H9 (cell line): ENCODE measurements around the gene IP6K3. TPM values are rescaled to one million over a fixed set of nuclear protein-coding genes. Genes with fewer than 3 reads are reported as not detected.

Source experiments
- DNase-seq: peaks from one replicate; pipeline ENCODE4 v3.0.0-alpha.2; 2017
- H2AFZ ChIP-seq: one replicate; pipeline ENCODE4 v1.6.1; 2013; ENCODE audit warnings: mild to moderate bottlenecking, low read length, control low read depth, moderate library complexity
- H2AK5ac ChIP-seq: 2 replicates; pipeline ENCODE4 v1.6.1; 2013; ENCODE audit warnings: low read length, control low read depth, mixed read lengths; ENCODE audit not compliant: insufficient read length
- H2BK120ac ChIP-seq: one replicate; pipeline ENCODE4 v1.6.1; 2013; ENCODE audit warnings: low read depth, mild to moderate bottlenecking, low read length, control low read depth, inconsistent platforms; ENCODE audit not compliant: poor library complexity, severe bottlenecking
- H2BK12ac ChIP-seq: 2 replicates; pipeline ENCODE4 v1.6.1; 2013; ENCODE audit warnings: low read length, control low read depth, mixed read lengths, low read depth; ENCODE audit not compliant: insufficient read length
- H2BK15ac ChIP-seq: 2 replicates; pipeline ENCODE4 v1.6.1; 2013; ENCODE audit warnings: low read depth, low read length, control low read depth
- H2BK20ac ChIP-seq: one replicate; pipeline ENCODE4 v1.6.1; 2013; ENCODE audit warnings: low read depth, mild to moderate bottlenecking, low read length, control low read depth, inconsistent platforms; ENCODE audit not compliant: poor library complexity, severe bottlenecking
- H2BK5ac ChIP-seq: 2 replicates; pipeline ENCODE4 v1.6.1; 2013; ENCODE audit warnings: low read length, control low read depth, mixed read lengths; ENCODE audit not compliant: insufficient read length
- H3K14ac ChIP-seq: 2 replicates; pipeline ENCODE4 v1.6.1; 2013; ENCODE audit warnings: low read length, control low read depth; ENCODE audit not compliant: insufficient read depth
- H3K18ac ChIP-seq: 2 replicates; pipeline ENCODE4 v1.6.1; 2013; ENCODE audit warnings: low read depth, mild to moderate bottlenecking, mixed read lengths, low read length, control low read depth; ENCODE audit not compliant: insufficient read length
- H3K23ac ChIP-seq: 2 replicates; pipeline ENCODE4 v1.6.1; 2013; ENCODE audit warnings: low read length, control low read depth, mixed read lengths, low read depth; ENCODE audit not compliant: insufficient read length
- H3K23me2 ChIP-seq: 2 replicates; pipeline ENCODE4 v1.6.1; 2013; ENCODE audit warnings: low read depth, mild to moderate bottlenecking, mixed read lengths, low read length, control low read depth; ENCODE audit not compliant: insufficient read length, poor library complexity, severe bottlenecking
- H3K27ac ChIP-seq: 2 replicates; pipeline ENCODE4 v1.5.1; 2013; ENCODE audit warnings: low read length, control low read depth, mixed read lengths, low read depth; ENCODE audit not compliant: insufficient read length
- H3K27me3 ChIP-seq: 2 replicates; pipeline ENCODE4 v1.6.1; 2013; ENCODE audit warnings: low read length, control low read depth, inconsistent platforms; ENCODE audit not compliant: insufficient read depth
- H3K4ac ChIP-seq: 2 replicates; pipeline ENCODE4 v1.6.1; 2013; ENCODE audit warnings: low read depth, mild to moderate bottlenecking, control low read depth, inconsistent platforms, low read length, moderate library complexity
- H3K4me1 ChIP-seq: 2 replicates; pipeline ENCODE4 v1.6.1; 2013; ENCODE audit warnings: low read length, control low read depth, inconsistent platforms; ENCODE audit not compliant: insufficient read depth
- H3K4me2 ChIP-seq: 2 replicates; pipeline ENCODE4 v1.6.1; 2013; ENCODE audit warnings: low read length, control low read depth, mixed read lengths; ENCODE audit not compliant: insufficient read length, insufficient read depth
- H3K56ac ChIP-seq: 2 replicates; pipeline ENCODE4 v1.6.1; 2013; ENCODE audit warnings: low read depth, mild to moderate bottlenecking, mixed read lengths, low read length, control low read depth; ENCODE audit not compliant: insufficient read length
- H3K79me1 ChIP-seq: 2 replicates; pipeline ENCODE4 v1.6.1; 2013; ENCODE audit warnings: low read depth, mild to moderate bottlenecking, moderate library complexity, low read length, control low read depth, inconsistent platforms; ENCODE audit not compliant: insufficient read depth, poor library complexity, severe bottlenecking
- H3K79me2 ChIP-seq: 2 replicates; pipeline ENCODE4 v1.6.1; 2013; ENCODE audit warnings: low read length, control low read depth, inconsistent platforms; ENCODE audit not compliant: insufficient read depth
- H3K9ac ChIP-seq: 2 replicates; pipeline ENCODE4 v1.6.1; 2013; ENCODE audit warnings: low read length, control low read depth, mixed read lengths; ENCODE audit not compliant: insufficient read length; ENCODE audit errors: extremely low read depth
- H3K9me3 ChIP-seq: one replicate; pipeline ENCODE4 v1.6.1; 2013; ENCODE audit warnings: low read depth, low read length, inconsistent platforms; ENCODE audit not compliant: control insufficient read depth
- H3T11ph ChIP-seq: one replicate; pipeline ENCODE4 v1.6.1; 2013; ENCODE audit warnings: mild to moderate bottlenecking, low read length, control low read depth, inconsistent platforms
- H4K20me1 ChIP-seq: one replicate; pipeline ENCODE4 v1.6.1; 2013; ENCODE audit not compliant: control insufficient read depth, insufficient read length, insufficient read depth
- H4K5ac ChIP-seq: 2 replicates; pipeline ENCODE4 v1.6.1; 2013; ENCODE audit warnings: low read depth, mild to moderate bottlenecking, mixed read lengths, low read length, control low read depth; ENCODE audit not compliant: insufficient read length
- H4K8ac ChIP-seq: replicated peaks from 2 replicates; pipeline ENCODE4 v1.6.1; 2013; ENCODE audit warnings: low read length, control low read depth, mixed read lengths, low read depth; ENCODE audit not compliant: insufficient read length
- H4K91ac ChIP-seq: 2 replicates; pipeline ENCODE4 v1.6.1; 2013; ENCODE audit warnings: low read depth, mild to moderate bottlenecking, moderate library complexity, mixed read lengths, low read length, control low read depth; ENCODE audit not compliant: insufficient read length
- H3K27ac Mint-ChIP-seq, 3 experiments: 2 replicates in 2 of 3; 3 replicates in 1 of 3; pipeline ENCODE4 v1.8.0; 2020 to 2021; ENCODE audit warnings: mixed read lengths in 3 of 3, mild to moderate bottlenecking in 1 of 3, moderate library complexity in 1 of 3
- H3K27me3 Mint-ChIP-seq: 2 replicates; pipeline ENCODE4 v1.8.0; 2021; ENCODE audit warnings: low read depth, mild to moderate bottlenecking, moderate library complexity, mixed read lengths
- H3K36me3 Mint-ChIP-seq, 3 experiments: 2 replicates in 2 of 3; 3 replicates in 1 of 3; pipeline ENCODE4 v1.8.0; 2020 to 2021; ENCODE audit warnings: low read depth in 3 of 3, mixed read lengths in 3 of 3; ENCODE audit not compliant: insufficient read depth in 1 of 3
- H3K4me1 Mint-ChIP-seq, 2 experiments: 2 replicates each; pipeline ENCODE4 v1.8.0; 2020; ENCODE audit warnings: mixed read lengths in 2 of 2
- H3K4me3 Mint-ChIP-seq, 2 experiments: 2 replicates in 1 of 2; 3 replicates in 1 of 2; pipeline ENCODE4 v1.8.0; 2020 to 2021; ENCODE audit warnings: mild to moderate bottlenecking in 2 of 2, mixed read lengths in 2 of 2, moderate library complexity in 1 of 2
- H3K9me3 Mint-ChIP-seq, 2 experiments: 2 replicates in 1 of 2; 3 replicates in 1 of 2; pipeline ENCODE4 v1.8.0; 2020; ENCODE audit warnings: mild to moderate bottlenecking in 2 of 2, mixed read lengths in 2 of 2, moderate library complexity in 1 of 2
- CTCF ChIP-seq: fragments of 200-600 bp; sonication (generic); conservative IDR thresholded peaks from 3 replicates; pipeline ENCODE4 v1.8.0; 2021; ENCODE audit warnings: antibody characterized with exemption, mild to moderate bottlenecking
- WGBS: extraction: QIAGEN DNeasy Blood & Tissue Kit; methylation state at CpG from one replicate; pipeline ENCODE4 v1.1.7; 2013; ENCODE audit warnings: missing lambda C conversion rate, low lambda C conversion rate, mixed read lengths; ENCODE audit not compliant: insufficient read length; ENCODE audit errors: extremely low coverage; 5-methylcytosine and 5-hydroxymethylcytosine counted together
- total RNA-seq: library from RNA; stranded (reverse); gene quantifications from 2 replicates; pipeline ENCODE4 v1.2.1, GENCODE V29; 2021

Gene IP6K3
- total RNA-seq, 1 experiment from 2014 or later: 0.46 TPM

GRCh38 chr6:33722103-33722623 lies 24.5 kb downstream of the IP6K3 start:
- DNase-seq: no peak
- H3T11ph ChIP-seq: no peak overlapping the region
- Mint-ChIP-seq H3K27ac (no peak overlapping the region), H3K36me3 (no peaks in the 10 kb centered on the region), H3K4me3 (no peak overlapping the region), H3K4me1 (peaks cover 36 to 39% of the 10 kb centered on the region in 2 experiments), H3K27me3 (peaks cover 13% of the 10 kb centered on the region), H3K9me3 (no peaks in the 10 kb centered on the region)
- H3K4me1 ChIP-seq: peaks cover 4% of the 10 kb centered on the region; the same call in 1 of the 2 replicates
- H3K79me1 ChIP-seq: no peaks in the 10 kb centered on the region
- no peak overlapping the region for H3K14ac ChIP-seq
- no peak overlapping the region for H3K4me2 ChIP-seq
- H4K5ac ChIP-seq: no peak overlapping the region
- H3K23ac ChIP-seq: no peak overlapping the region
- no CpG with 5 or more reads among the region's 5 CpGs for WGBS
- no peak overlapping the region for H2BK120ac ChIP-seq
- H2BK5ac ChIP-seq: no peak overlapping the region
- TF ChIP-seq CTCF: no peak
- no peak overlapping the region for H4K91ac ChIP-seq
- H4K20me1 ChIP-seq: no peaks in the 10 kb centered on the region
- no peak overlapping the region for H3K18ac ChIP-seq
- no peaks in the 10 kb centered on the region for H3K79me2 ChIP-seq
- H3K9me3 ChIP-seq: no peaks in the 10 kb centered on the region
- no peaks in the 10 kb centered on the region for H3K23me2 ChIP-seq
- no peak overlapping the region for H4K8ac ChIP-seq
- H2BK15ac ChIP-seq: no peak overlapping the region
- H2AK5ac ChIP-seq: no peak overlapping the region
- H3K27me3 ChIP-seq: no peaks in the 10 kb centered on the region
- no peak overlapping the region for H3K4ac ChIP-seq
- no peak overlapping the region for H3K9ac ChIP-seq
- H2AFZ ChIP-seq: no peak overlapping the region
- no peak overlapping the region for H2BK20ac ChIP-seq
- no peak overlapping the region for H3K56ac ChIP-seq
- H2BK12ac ChIP-seq: no peak overlapping the region
- no peak overlapping the region for H3K27ac ChIP-seq
